ENCODE results near the gene TYRO3. TPM values are rescaled to one million over a fixed set of nuclear protein-coding genes. Genes with fewer than 3 reads are reported as not detected.

The TYRO3 gene
- total RNA-seq, result 1 to 10 TPM; 1.8 to 2.2 TPM

- POLR2A ChIA-PET, result interaction anchor here (0.5 to 1.4 kb wide), 4 partner anchors 14 to 252 kb away, joined by 3 to 8 read pairs (median 6); partner anchors contain the start of gene RPAP1
Observed at GRCh38 chr15:41558400-41559238, at the start of gene TYRO3. TSS of gene TYRO3 (plus strand) at chr15:41559212. CDS start at chr15:41559258, 46 bp downstream.

GRCh38 chr15:41510728-41511127 is 48.3 kb upstream of the TYRO3 start:
- CTCF ChIA-PET, result no interaction called here
- POLR2A ChIA-PET, result no interaction called here

More at GRCh38 chr15:41558400-41559238, at the start of gene TYRO3:
- CTCF ChIA-PET, result interaction anchor here (0.7 to 2.7 kb wide), 8 partner anchors 10 to 269 kb away, joined by 3 to 14 read pairs (median 4); partner anchors contain the start of genes JMJD7 and RPAP1

GRCh38 chr15:41511331-41511898 is 47.6 kb upstream of the TYRO3 start:
- ChIA-PET POLR2A (no interaction called here), CTCF (no interaction called here)

- POLR2A ChIA-PET, result no interaction called here
- CTCF ChIA-PET, result no interaction called here
Observed at GRCh38 chr15:41511899-41512369, 47.1 kb upstream of the TYRO3 start.

GRCh38 chr15:41512512-41512939 is 46.5 kb upstream of the TYRO3 start:
- CTCF ChIA-PET, result no interaction called here
- POLR2A ChIA-PET, result no interaction called here

- ChIA-PET POLR2A (no interaction called here), CTCF (no interaction called here)
Observed at GRCh38 chr15:41512940-41513505, 46.0 kb upstream of the TYRO3 start.

GRCh38 chr15:41513506-41514227 is 45.3 kb upstream of the TYRO3 start, which contains the start of gene LTK:
TSS of gene LTK (minus strand) at chr15:41513827. CDS start at chr15:41513709, 118 bp downstream.
- ChIA-PET CTCF (no interaction called here), POLR2A (no interaction called here)

- ChIA-PET CTCF (no interaction called here), POLR2A (interaction anchor here (0.6 to 0.7 kb wide), 2 partner anchors 250 to 269 kb away, joined by 3 to 6 read pairs; no protein-coding TSS in a partner anchor)
Observed at GRCh38 chr15:41517895-41518449, 41.0 kb upstream of the TYRO3 start.

- ChIA-PET CTCF (interaction anchor here (1.1 to 1.6 kb wide), 2 partner anchors 17 to 54 kb away, joined by 3 to 5 read pairs; no protein-coding TSS in a partner anchor), POLR2A (no interaction called here)
Observed at GRCh38 chr15:41520636-41521035, 38.4 kb upstream of the TYRO3 start.

- CTCF ChIA-PET, result interaction anchor here (0.7 kb wide), 1 partner anchor 32 kb away, joined by 7 read pairs; no protein-coding TSS in a partner anchor
- POLR2A ChIA-PET, result no interaction called here
Observed at GRCh38 chr15:41521614-41522013, 37.4 kb upstream of the TYRO3 start.

- POLR2A ChIA-PET, result no interaction called here
- CTCF ChIA-PET, result interaction anchor here (0.5 to 0.7 kb wide), 2 partner anchors 16 to 94 kb away, joined by 3 read pairs; no protein-coding TSS in a partner anchor
Observed at GRCh38 chr15:41523097-41523496, 35.9 kb upstream of the TYRO3 start.

- ChIA-PET CTCF (no interaction called here), POLR2A (no interaction called here)
Observed at GRCh38 chr15:41530363-41530956, 28.6 kb upstream of the TYRO3 start.

GRCh38 chr15:41535544-41535943 is 23.5 kb upstream of the TYRO3 start:
- CTCF ChIA-PET, result no interaction called here
- POLR2A ChIA-PET, result no interaction called here

GRCh38 chr15:41536866-41537265 is 22.1 kb upstream of the TYRO3 start:
- ChIA-PET CTCF (no interaction called here), POLR2A (no interaction called here)

- POLR2A ChIA-PET, result interaction anchor here (0.6 to 1.4 kb wide), 5 partner anchors 15 to 602 kb away, joined by 3 to 5 read pairs (median 3); no protein-coding TSS in a partner anchor
Observed at GRCh38 chr15:41543521-41543870, 15.5 kb upstream of the TYRO3 start.

GRCh38 chr15:41544650-41545015 is 14.4 kb upstream of the TYRO3 start:
- CTCF ChIA-PET, result interaction anchor here (0.7 to 1.9 kb wide), 4 partner anchors 13 to 360 kb away, joined by 3 to 6 read pairs (median 4); partner anchors contain the start of gene MAPKBP1
- POLR2A ChIA-PET, result interaction anchor here (1.1 to 1.4 kb wide), 3 partner anchors 14 to 52 kb away, joined by 3 to 5 read pairs (median 3); no protein-coding TSS in a partner anchor

More at GRCh38 chr15:41543521-41543870, 15.5 kb upstream of the TYRO3 start:
- CTCF ChIA-PET, result interaction anchor here (0.7 to 1.3 kb wide), 2 partner anchors 14 to 379 kb away, joined by 4 to 5 read pairs; no protein-coding TSS in a partner anchor

GRCh38 chr15:41545218-41545617 is 13.8 kb upstream of the TYRO3 start:
- CTCF ChIA-PET, result interaction anchor here (1.9 kb wide), 1 partner anchor 80 kb away, joined by 6 read pairs; no protein-coding TSS in a partner anchor
- POLR2A ChIA-PET, result no interaction called here

All from activated CD8-positive, alpha-beta memory T cell treated with anti-CD3 and anti-CD28 coated beads for 36 hours (primary cell).